SK-N-SH (cell line): ENCODE results near the gene TM7SF3.

Experiments used
- POLR2AphosphoS5 ChIP-seq: IDR thresholded peaks from 2 replicates; pipeline ENCODE4 v1.6.1; 2012; ENCODE audit warnings: low read depth, low read length
- RXRA ChIP-seq: IDR thresholded peaks from 2 replicates; pipeline ENCODE4 v1.4.0; 2012; ENCODE audit warnings: low read depth, mild to moderate bottlenecking, borderline replicate concordance
- YY1 ChIP-seq: IDR thresholded peaks from 2 replicates; pipeline ENCODE4 v1.4.0; 2012; ENCODE audit warnings: low read depth, mild to moderate bottlenecking

DNA sequence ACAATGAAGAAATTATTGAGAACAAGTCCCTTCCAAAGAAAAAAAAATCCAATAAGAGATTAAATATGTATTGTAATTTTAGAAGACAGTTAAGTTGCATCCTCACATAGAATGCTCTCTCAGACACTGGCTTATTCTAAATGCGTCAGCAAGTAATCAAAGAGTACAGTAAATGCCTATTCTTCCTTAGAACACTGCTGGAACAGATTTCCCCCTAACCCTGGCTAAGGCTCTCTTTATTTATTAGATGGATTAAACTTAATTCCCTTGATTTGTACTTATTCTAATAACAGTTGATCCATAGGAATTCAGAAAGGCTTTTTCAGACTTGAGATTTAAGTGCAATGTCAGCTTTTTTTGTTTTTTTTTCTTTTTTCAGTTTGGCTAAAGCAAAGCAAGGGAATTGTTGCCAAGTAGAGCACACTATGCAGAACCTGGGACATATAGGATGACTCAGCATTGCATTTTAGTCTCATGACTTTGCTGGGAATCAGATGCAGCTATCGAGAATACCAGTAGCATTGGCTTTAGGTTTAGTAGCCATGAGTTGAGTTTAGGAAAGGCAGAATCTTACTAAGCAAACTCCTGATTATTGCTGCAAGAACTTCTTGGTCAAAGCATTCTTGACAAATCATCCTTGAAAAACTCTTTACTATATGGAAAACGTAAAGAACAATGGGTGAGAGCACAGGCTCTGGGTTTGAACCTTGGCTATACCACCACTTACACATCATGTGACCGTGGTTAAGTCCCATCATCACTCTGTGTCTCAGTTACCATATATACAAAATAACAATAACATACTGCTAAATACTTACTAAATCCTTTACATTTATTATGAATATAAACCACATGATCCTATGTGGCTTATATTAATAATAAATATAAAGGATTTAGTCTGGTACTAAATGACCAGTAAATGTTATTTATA lies 34.9 kb upstream of the TM7SF3 start:
- no peak for TF ChIP-seq YY1
- no peak for TF ChIP-seq POLR2AphosphoS5
- TF ChIP-seq RXRA, result no peak
